ENCODE data around the gene ARHGEF33. TPM values are rescaled to one million over a fixed set of nuclear protein-coding genes. Genes with fewer than 3 reads are reported as not detected.

ARHGEF33 gene
- total RNA-seq, 1 donor from 2014 or later: 2.5 TPM

- Histone ChIP-seq H3K4me1 (no peaks in the 10 kb centered on the region), H3K9me3 (ENCODE audit: low read depth) (no peaks in the 10 kb centered on the region), H3K4me2 (no peak overlapping the region), H3K9ac (no peak overlapping the region), H2AFZ (replicated peaks) (no peak overlapping the region), H3K79me2 (ENCODE audit: low read depth) (no peaks in the 10 kb centered on the region), H3K4me3 (no peak overlapping the region), H3K27ac (no peak overlapping the region), H3F3A (ENCODE audit: low read depth) (no peaks in the 10 kb centered on the region), H3K27me3 (no peaks in the 10 kb centered on the region), H3K36me3 (no peaks in the 10 kb centered on the region), H4K20me1 (ENCODE audit: low read depth) (no peaks in the 10 kb centered on the region)
- peaks cover 6% of the 10 kb centered on the region for H3K4me1 Mint-ChIP-seq
- DNase-seq (ENCODE audit: low spot score): no peak
- H3K27ac Mint-ChIP-seq: no peak overlapping the region
- peaks cover 2% of the 10 kb centered on the region for H3K27me3 Mint-ChIP-seq (ENCODE audit: insufficient read depth, low read depth)
- H3K9me3 Mint-ChIP-seq: no peaks in the 10 kb centered on the region
- TF ChIP-seq EZH2 (IDR thresholded peaks at IDR 0.05): no peak
- TF ChIP-seq CTCF (IDR thresholded peaks at IDR 0.05): no peak
- TF ChIP-seq EZH2phosphoT487 (IDR thresholded peaks at IDR 0.05): no peak
- no peak overlapping the region for H3K4me3 Mint-ChIP-seq
- H3K36me3 Mint-ChIP-seq: no peaks in the 10 kb centered on the region
These were observed 78.3 kb downstream of the ARHGEF33 start for GRCh38 chr2:38968021-38968420.

- no peaks in the 10 kb centered on the region for H3K79me2 ChIP-seq (ENCODE audit: low read depth)
- no peaks in the 10 kb centered on the region for H3K36me3 Mint-ChIP-seq
- TF ChIP-seq EZH2phosphoT487 (IDR thresholded peaks at IDR 0.05) (no peak), EZH2 (IDR thresholded peaks at IDR 0.05) (no peak), CTCF (IDR thresholded peaks at IDR 0.05) (no peak)
- no peaks in the 10 kb centered on the region for H4K20me1 ChIP-seq (ENCODE audit: low read depth)
- DNase-seq (ENCODE audit: low spot score): no peak
- peaks cover 6% of the 10 kb centered on the region for H3K4me1 Mint-ChIP-seq
- H3K4me1 ChIP-seq: no peaks in the 10 kb centered on the region
- H3K27me3 Mint-ChIP-seq (ENCODE audit: insufficient read depth, low read depth): peaks cover 2% of the 10 kb centered on the region
- no peak overlapping the region for H3K27ac Mint-ChIP-seq
- H2AFZ ChIP-seq (replicated peaks): no peak overlapping the region
- H3K27ac ChIP-seq: no peak overlapping the region
- no peaks in the 10 kb centered on the region for H3K27me3 ChIP-seq
- H3K9ac ChIP-seq: no peak overlapping the region
- H3K4me3 ChIP-seq: no peak overlapping the region
- no peaks in the 10 kb centered on the region for H3K9me3 Mint-ChIP-seq
- no peak overlapping the region for H3K4me3 Mint-ChIP-seq
- no peak overlapping the region for H3K4me2 ChIP-seq
- no peaks in the 10 kb centered on the region for H3F3A ChIP-seq (ENCODE audit: low read depth)
- no peaks in the 10 kb centered on the region for H3K9me3 ChIP-seq (ENCODE audit: low read depth)
- H3K36me3 ChIP-seq: no peaks in the 10 kb centered on the region
These were observed 81.7 kb downstream of the ARHGEF33 start for GRCh38 chr2:38971377-38971776.

- H3K27ac Mint-ChIP-seq: no peak overlapping the region
These were observed 83.6 kb downstream of the ARHGEF33 start for GRCh38 chr2:38973266-38973665.

More at GRCh38 chr2:38973266-38973665, 83.6 kb downstream of the ARHGEF33 start:
- Histone ChIP-seq H4K20me1 (ENCODE audit: low read depth) (no peaks in the 10 kb centered on the region), H3K4me2 (no peak overlapping the region), H3K27ac (no peak overlapping the region), H2AFZ (replicated peaks) (no peak overlapping the region), H3K4me3 (no peak overlapping the region), H3K36me3 (no peaks in the 10 kb centered on the region), H3K9me3 (ENCODE audit: low read depth) (no peaks in the 10 kb centered on the region), H3K9ac (no peak overlapping the region), H3K79me2 (ENCODE audit: low read depth) (no peaks in the 10 kb centered on the region), H3F3A (ENCODE audit: low read depth) (no peaks in the 10 kb centered on the region), H3K4me1 (no peaks in the 10 kb centered on the region), H3K27me3 (no peaks in the 10 kb centered on the region)
- no peaks in the 10 kb centered on the region for H3K9me3 Mint-ChIP-seq
- TF ChIP-seq EZH2 (IDR thresholded peaks at IDR 0.05) (no peak), CTCF (IDR thresholded peaks at IDR 0.05) (no peak), EZH2phosphoT487 (IDR thresholded peaks at IDR 0.05) (no peak)
- peaks cover 2% of the 10 kb centered on the region for H3K36me3 Mint-ChIP-seq
- H3K4me1 Mint-ChIP-seq: no peaks in the 10 kb centered on the region
- H3K4me3 Mint-ChIP-seq: no peak overlapping the region
- peaks cover 2% of the 10 kb centered on the region for H3K27me3 Mint-ChIP-seq (ENCODE audit: insufficient read depth, low read depth)
- DNase-seq (ENCODE audit: low spot score): no peak

Data from neural progenitor cell (in vitro differentiated cells).